HEK293 (cell line): ENCODE results near the gene WBP1.

Source experiments
- CTCF ChIP-seq: fragments of 450-650 bp; formaldehyde crosslinking; IDR thresholded peaks from 2 replicates; pipeline ENCODE4 v1.5.1; 2016; ENCODE audit warnings: missing biosample characterization, missing genetic modification characterization
- PBX3 ChIP-seq: sonication (generic); formaldehyde crosslinking; IDR thresholded peaks from 2 replicates; pipeline ENCODE4 v1.8.1; 2022; ENCODE audit warnings: mild to moderate bottlenecking, moderate library complexity, missing genetic modification reagents
- YY1 ChIP-seq: fragments of 450-650 bp; formaldehyde crosslinking; IDR thresholded peaks from 2 replicates; pipeline ENCODE4 v1.5.1; 2018; ENCODE audit warnings: missing biosample characterization, missing genetic modification characterization
- ZBTB11 ChIP-seq: fragments of 450-650 bp; formaldehyde crosslinking; conservative IDR thresholded peaks from 2 replicates; pipeline ENCODE4 v1.5.1; 2016; ENCODE audit warnings: low read depth, missing biosample characterization, missing genetic modification characterization
- ZBTB26 ChIP-seq: fragments of 450-650 bp; formaldehyde crosslinking; optimal IDR thresholded peaks from 2 replicates; pipeline ENCODE3; 2016; ENCODE audit warnings: missing biosample characterization, mild to moderate bottlenecking, missing genetic modification characterization
- ZNF202 ChIP-seq: fragments of 450-650 bp; formaldehyde crosslinking; IDR thresholded peaks from 2 replicates; pipeline ENCODE4 v1.5.1; 2016; ENCODE audit warnings: missing biosample characterization, missing genetic modification characterization, borderline replicate concordance
- ZNF37A ChIP-seq: fragments of 450-650 bp; IDR thresholded peaks from 2 replicates; pipeline ENCODE4 v1.5.1; 2018; ENCODE audit warnings: missing biosample characterization, missing genetic modification characterization
- ZNF501 ChIP-seq: fragments of 450-650 bp; formaldehyde crosslinking; IDR thresholded peaks from 2 replicates; pipeline ENCODE4 v1.5.1; 2016; ENCODE audit warnings: missing biosample characterization, missing genetic modification characterization
- ZNF521 ChIP-seq: fragments of 450-650 bp; formaldehyde crosslinking; IDR thresholded peaks from 2 replicates; pipeline ENCODE4 v1.5.1; 2017; ENCODE audit warnings: missing biosample characterization, mild to moderate bottlenecking, missing genetic modification characterization
- ZNF544 ChIP-seq: fragments of 450-650 bp; formaldehyde crosslinking; IDR thresholded peaks from 2 replicates; pipeline ENCODE4 v1.5.0; 2017; ENCODE audit warnings: missing biosample characterization, missing genetic modification characterization
- ZNF792 ChIP-seq: fragments of 450-650 bp; formaldehyde crosslinking; IDR thresholded peaks from 2 replicates; pipeline ENCODE4 v1.5.1; 2016; ENCODE audit warnings: missing biosample characterization, missing genetic modification characterization
- ZSCAN5A ChIP-seq: fragments of 450-650 bp; formaldehyde crosslinking; IDR thresholded peaks from 2 replicates; pipeline ENCODE4 v1.5.1; 2016; ENCODE audit warnings: missing biosample characterization, missing genetic modification characterization

- no peak for TF ChIP-seq CTCF (tag by site-specific recombination)
- TF ChIP-seq ZBTB26 (tag by site-specific recombination): no peak
- TF ChIP-seq ZNF37A (tag by site-specific recombination): no peak
- no peak for TF ChIP-seq ZNF792
- TF ChIP-seq YY1 (tag by site-specific recombination): no peak
- TF ChIP-seq ZNF501 (tag by site-specific recombination): no peak
- TF ChIP-seq ZNF202 (tag by site-specific recombination): no peak
- TF ChIP-seq ZNF544: no peak
- no peak for TF ChIP-seq ZSCAN5A (tag by site-specific recombination)
- TF ChIP-seq PBX3: no peak
- TF ChIP-seq ZBTB11 (tag by site-specific recombination): no peak
- no peak for TF ChIP-seq ZNF521 (tag by site-specific recombination)
Observed at GRCh38 chr2:74501335-74502071, 43.3 kb downstream of the WBP1 start.
